Omental fat pad (tissue), 4 donors: ENCODE data around the gene ARHGEF12. TPM values are rescaled to one million over a fixed set of nuclear protein-coding genes. Genes with fewer than 3 reads are reported as not detected.
A peak's percentile ranks its signal among the peaks of the same experiment; 100 is the strongest.

Source experiments
- ATAC-seq: fragments of 150-250 bp; one replicate; pipeline ENCODE4 v1.9.1; 2016; ENCODE audit warnings: mild to moderate bottlenecking, moderate library complexity; ENCODE audit not compliant: low FRiP score
- DNase-seq: peaks from one replicate; pipeline ENCODE4 v3.0.0-alpha.2; 2019; ENCODE audit warnings: low spot score
- total RNA-seq, 4 donors: library from RNA; depleted of rRNA; stranded (reverse); fragments of >200 nt; gene quantifications; one replicate each; pipeline ENCODE4 v1.1.0, GENCODE V29; 2016
- TF ChIP-seq, protein P1 (sequence below), 3 donors: fragments of 450-650 bp; IDR thresholded peaks; one replicate each; pipeline ENCODE4 v1.5.1; 2016 to 2017; ENCODE audit warnings: antibody characterized with exemption in 3 of 3, mild to moderate bottlenecking in 3 of 3, moderate library complexity in 2 of 3

The ARHGEF12 gene, protein sequence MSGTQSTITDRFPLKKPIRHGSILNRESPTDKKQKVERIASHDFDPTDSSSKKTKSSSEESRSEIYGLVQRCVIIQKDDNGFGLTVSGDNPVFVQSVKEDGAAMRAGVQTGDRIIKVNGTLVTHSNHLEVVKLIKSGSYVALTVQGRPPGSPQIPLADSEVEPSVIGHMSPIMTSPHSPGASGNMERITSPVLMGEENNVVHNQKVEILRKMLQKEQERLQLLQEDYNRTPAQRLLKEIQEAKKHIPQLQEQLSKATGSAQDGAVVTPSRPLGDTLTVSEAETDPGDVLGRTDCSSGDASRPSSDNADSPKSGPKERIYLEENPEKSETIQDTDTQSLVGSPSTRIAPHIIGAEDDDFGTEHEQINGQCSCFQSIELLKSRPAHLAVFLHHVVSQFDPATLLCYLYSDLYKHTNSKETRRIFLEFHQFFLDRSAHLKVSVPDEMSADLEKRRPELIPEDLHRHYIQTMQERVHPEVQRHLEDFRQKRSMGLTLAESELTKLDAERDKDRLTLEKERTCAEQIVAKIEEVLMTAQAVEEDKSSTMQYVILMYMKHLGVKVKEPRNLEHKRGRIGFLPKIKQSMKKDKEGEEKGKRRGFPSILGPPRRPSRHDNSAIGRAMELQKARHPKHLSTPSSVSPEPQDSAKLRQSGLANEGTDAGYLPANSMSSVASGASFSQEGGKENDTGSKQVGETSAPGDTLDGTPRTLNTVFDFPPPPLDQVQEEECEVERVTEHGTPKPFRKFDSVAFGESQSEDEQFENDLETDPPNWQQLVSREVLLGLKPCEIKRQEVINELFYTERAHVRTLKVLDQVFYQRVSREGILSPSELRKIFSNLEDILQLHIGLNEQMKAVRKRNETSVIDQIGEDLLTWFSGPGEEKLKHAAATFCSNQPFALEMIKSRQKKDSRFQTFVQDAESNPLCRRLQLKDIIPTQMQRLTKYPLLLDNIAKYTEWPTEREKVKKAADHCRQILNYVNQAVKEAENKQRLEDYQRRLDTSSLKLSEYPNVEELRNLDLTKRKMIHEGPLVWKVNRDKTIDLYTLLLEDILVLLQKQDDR (N-terminal part only)
- 100 to 1,000 TPM in 1 of 4 donors, 10 to 100 TPM in 3; 69.8 to 137 (median 75.2) TPM for total RNA-seq

- peak; percentile 78 for DNase-seq
- peak; percentile 85 for ATAC-seq
- TF ChIP-seq, protein P1, sequence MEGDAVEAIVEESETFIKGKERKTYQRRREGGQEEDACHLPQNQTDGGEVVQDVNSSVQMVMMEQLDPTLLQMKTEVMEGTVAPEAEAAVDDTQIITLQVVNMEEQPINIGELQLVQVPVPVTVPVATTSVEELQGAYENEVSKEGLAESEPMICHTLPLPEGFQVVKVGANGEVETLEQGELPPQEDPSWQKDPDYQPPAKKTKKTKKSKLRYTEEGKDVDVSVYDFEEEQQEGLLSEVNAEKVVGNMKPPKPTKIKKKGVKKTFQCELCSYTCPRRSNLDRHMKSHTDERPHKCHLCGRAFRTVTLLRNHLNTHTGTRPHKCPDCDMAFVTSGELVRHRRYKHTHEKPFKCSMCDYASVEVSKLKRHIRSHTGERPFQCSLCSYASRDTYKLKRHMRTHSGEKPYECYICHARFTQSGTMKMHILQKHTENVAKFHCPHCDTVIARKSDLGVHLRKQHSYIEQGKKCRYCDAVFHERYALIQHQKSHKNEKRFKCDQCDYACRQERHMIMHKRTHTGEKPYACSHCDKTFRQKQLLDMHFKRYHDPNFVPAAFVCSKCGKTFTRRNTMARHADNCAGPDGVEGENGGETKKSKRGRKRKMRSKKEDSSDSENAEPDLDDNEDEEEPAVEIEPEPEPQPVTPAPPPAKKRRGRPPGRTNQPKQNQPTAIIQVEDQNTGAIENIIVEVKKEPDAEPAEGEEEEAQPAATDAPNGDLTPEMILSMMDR (IDR thresholded peaks at IDR 0.05) = no peak
These were observed at the start of gene ARHGEF12 for GRCh38 chr11:120335908-120336640. Gene ARHGEF12, plus strand, starts transcription at chr11:120336413. Its CDS starts 831 bp downstream, at chr11:120337244.

- ATAC-seq = no peak
- TF ChIP-seq, protein P1 (IDR thresholded peaks at IDR 0.05) = no peak
- DNase-seq = no peak
These were observed 48.2 kb upstream of the ARHGEF12 start for GRCh38 chr11:120288021-120288420.

DNA sequence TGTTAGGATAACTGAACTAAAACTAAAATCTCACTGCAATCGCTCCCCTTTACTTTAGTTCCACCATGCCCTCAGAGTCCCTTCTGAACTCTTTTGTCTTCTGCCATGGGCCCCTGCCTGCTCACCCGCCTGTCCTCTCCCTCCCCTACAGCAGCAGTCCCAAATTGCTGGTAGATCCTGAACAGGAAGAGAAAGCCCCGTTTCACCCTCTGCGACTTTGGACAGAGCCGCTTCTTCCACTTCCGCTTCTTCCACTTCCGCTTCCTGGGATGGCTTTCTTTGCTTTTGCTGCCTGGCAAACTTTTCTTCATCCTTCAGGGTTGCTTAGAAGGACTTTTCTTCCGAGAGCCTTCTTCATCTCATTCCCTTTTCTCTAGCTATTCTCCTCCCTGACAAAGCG is 46.8 kb upstream of the ARHGEF12 start:
- DNase-seq = no peak
- TF ChIP-seq, protein P1 (IDR thresholded peaks at IDR 0.05) = no peak
- ATAC-seq = no peak

GRCh38 chr11:120290956-120291355 is 45.3 kb upstream of the ARHGEF12 start:
- no peak for DNase-seq
- TF ChIP-seq, protein P1 (IDR thresholded peaks at IDR 0.05) = no peak
- no peak for ATAC-seq

DNA sequence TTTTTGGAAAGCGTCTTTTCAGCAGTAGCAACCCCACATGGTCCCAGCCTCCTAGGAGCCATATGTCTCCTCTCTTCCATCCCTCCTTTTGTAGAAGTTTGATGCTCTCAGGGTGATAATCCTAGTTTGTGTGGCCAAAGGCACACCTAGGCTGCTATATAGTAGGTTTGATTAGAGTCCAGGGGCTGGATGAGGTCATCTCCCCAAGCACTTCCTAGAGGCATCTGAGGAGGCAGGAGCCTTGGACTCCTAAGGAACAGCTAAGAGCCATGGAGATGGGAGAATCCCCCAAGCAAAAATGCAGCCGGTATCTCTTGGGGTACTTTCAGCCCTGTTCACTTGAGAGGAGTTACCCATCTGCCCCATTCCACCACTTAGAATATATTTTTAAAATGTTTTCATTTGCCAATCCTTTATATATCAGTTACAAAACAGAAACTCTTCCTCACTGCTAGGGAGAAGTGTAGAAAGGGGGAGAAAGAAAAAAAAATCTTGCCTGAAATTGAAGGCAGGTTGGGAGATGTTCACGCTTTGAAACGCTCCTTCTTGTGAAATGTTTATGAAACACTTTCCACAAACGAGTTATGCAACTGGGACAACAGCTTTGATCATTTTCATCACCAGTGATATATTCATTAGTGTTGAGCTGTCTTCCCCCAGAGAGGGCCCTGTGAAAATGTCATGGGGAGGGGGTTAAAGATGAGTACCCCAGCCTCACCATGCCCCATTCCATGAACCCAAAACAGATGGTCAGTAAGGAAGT is 43.0 kb upstream of the ARHGEF12 start:
- TF ChIP-seq, protein P1 (IDR thresholded peaks at IDR 0.05) = no peak
- ATAC-seq (no peak), DNase-seq (no peak)

- no peak for DNase-seq
- TF ChIP-seq, protein P1 (IDR thresholded peaks at IDR 0.05) = no peak
- no peak for ATAC-seq
These were observed 42.1 kb upstream of the ARHGEF12 start for GRCh38 chr11:120294096-120294495.
